HEK293T (cell line): ENCODE data around the gene PDCD6IP.
"Not testable (repeated sequence)": the region's sequence is repeated elsewhere in the genome, so short reads cannot be mapped to it uniquely, and the experiment has no call there.

ENCODE experiments used
- CTCF ChIA-PET: fragments of 350-600 bp; formaldehyde crosslinking; extraction: SDS; loops from one replicate; lab custom pipeline; 2021; ENCODE audit warnings: antibody characterized with exemption, inconsistent platforms; lab: Yijun Ruan, JAX
- POLR2A ChIA-PET: fragments of 350-600 bp; formaldehyde crosslinking; extraction: SDS; loops from one replicate; lab custom pipeline; 2020; ENCODE audit warnings: antibody characterized with exemption, inconsistent platforms; lab: Yijun Ruan, JAX
- DNase-seq: peaks from one replicate; pipeline ENCODE4 v3.0.0; 2012; ENCODE audit warnings: mixed read lengths; ENCODE audit errors: extremely low spot score
- ARNT ChIP-seq: fragments of 450-650 bp; IDR thresholded peaks from 2 replicates; pipeline ENCODE4 v1.6.1; 2017; ENCODE audit warnings: mild to moderate bottlenecking
- BHLHE40 ChIP-seq: fragments of 450-650 bp; IDR thresholded peaks from 2 replicates; pipeline ENCODE4 v1.6.1; 2016; ENCODE audit warnings: mild to moderate bottlenecking, moderate library complexity, borderline replicate concordance
- CTBP1 ChIP-seq: fragments of 450-650 bp; IDR thresholded peaks from 2 replicates; pipeline ENCODE4 v1.6.1; 2016; ENCODE audit warnings: borderline replicate concordance
- ELF4 ChIP-seq: fragments of 450-650 bp; IDR thresholded peaks from 2 replicates; pipeline ENCODE4 v1.6.1; 2017; ENCODE audit warnings: antibody characterized with exemption
- FOXA1 ChIP-seq: fragments of 450-650 bp; IDR thresholded peaks from 2 replicates; pipeline ENCODE4 v1.6.1; 2016; ENCODE audit warnings: mild to moderate bottlenecking
- FOXK2 ChIP-seq: fragments of 450-650 bp; IDR thresholded peaks from 2 replicates; pipeline ENCODE4 v1.6.1; 2016; ENCODE audit warnings: mild to moderate bottlenecking
- FOXM1 ChIP-seq: fragments of 450-650 bp; IDR thresholded peaks from 2 replicates; pipeline ENCODE4 v1.6.1; 2017; ENCODE audit warnings: mild to moderate bottlenecking, borderline replicate concordance
- HDGF ChIP-seq: fragments of 450-650 bp; IDR thresholded peaks from 2 replicates; pipeline ENCODE4 v1.6.1; 2017; ENCODE audit warnings: antibody characterized with exemption, borderline replicate concordance
- L3MBTL2 ChIP-seq: fragments of 450-650 bp; conservative IDR thresholded peaks from 2 replicates; pipeline ENCODE4 v1.6.1; 2016; ENCODE audit warnings: mild to moderate bottlenecking
- LEF1 ChIP-seq: fragments of 450-650 bp; IDR thresholded peaks from 2 replicates; pipeline ENCODE4 v1.6.1; 2017; ENCODE audit warnings: mild to moderate bottlenecking, borderline replicate concordance
- NFRKB ChIP-seq: fragments of 450-650 bp; IDR thresholded peaks from 2 replicates; pipeline ENCODE4 v1.6.1; 2016; ENCODE audit warnings: mild to moderate bottlenecking, moderate library complexity
- PKNOX1 ChIP-seq: fragments of 450-650 bp; IDR thresholded peaks from 2 replicates; pipeline ENCODE4 v1.6.1; 2016
- SP1 ChIP-seq: fragments of 450-650 bp; IDR thresholded peaks from 2 replicates; pipeline ENCODE4 v1.6.1; 2017
- SUZ12 ChIP-seq: fragments of 450-650 bp; IDR thresholded peaks from 2 replicates; pipeline ENCODE4 v1.6.1; 2016; ENCODE audit warnings: mild to moderate bottlenecking
- TARDBP ChIP-seq: fragments of 450-650 bp; IDR thresholded peaks from 2 replicates; pipeline ENCODE4 v1.6.1; 2016
- ZNF384 ChIP-seq: fragments of 450-650 bp; IDR thresholded peaks from 2 replicates; pipeline ENCODE4 v1.6.1; 2016

Gene PDCD6IP

DNA sequence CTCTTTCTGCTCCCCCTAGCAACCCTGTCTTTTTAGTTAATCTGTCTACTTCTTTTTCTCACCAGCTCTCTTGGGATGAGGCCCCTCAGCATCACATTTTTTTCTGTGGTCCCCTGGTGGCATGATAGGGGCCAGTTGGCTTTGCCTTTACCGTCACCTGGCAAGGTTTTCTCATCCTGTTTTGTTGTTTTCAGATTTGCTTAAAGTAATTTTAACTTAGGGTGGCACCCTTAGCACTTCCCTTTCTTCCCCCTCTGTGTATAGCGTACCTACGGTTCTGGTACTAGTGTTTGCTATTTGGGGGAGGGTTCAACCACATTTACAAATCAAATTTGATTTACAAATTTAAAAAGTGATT lies 35.6 kb downstream of the PDCD6IP start:
- POLR2A ChIA-PET = no interaction called here
- TF ChIP-seq ARNT (no peak), SUZ12 (no peak), TARDBP (no peak), FOXK2 (no peak)
- CTCF ChIA-PET = no interaction called here
- no peak for DNase-seq

GRCh38 chr3:33837182-33837581 lies 38.8 kb downstream of the PDCD6IP start:
- DNase-seq, POLR2A ChIA-PET, CTCF ChIA-PET: not testable (repeated sequence)

GRCh38 chr3:33839283-33839682 lies 40.9 kb downstream of the PDCD6IP start:
- CTCF ChIA-PET = no interaction called here
- no peak for DNase-seq
- POLR2A ChIA-PET = no interaction called here
- no peak for TF ChIP-seq SUZ12
- TF ChIP-seq TARDBP = no peak
- no peak for TF ChIP-seq PKNOX1
- TF ChIP-seq SP1 = no peak
- no peak for TF ChIP-seq LEF1
- no peak for TF ChIP-seq L3MBTL2
- TF ChIP-seq FOXA1 = no peak
- TF ChIP-seq NFRKB = no peak
- TF ChIP-seq ARNT = no peak
- no peak for TF ChIP-seq FOXK2

- TF ChIP-seq L3MBTL2 = no peak
- no peak for TF ChIP-seq CTBP1
- TF ChIP-seq HDGF = no peak
- no peak for DNase-seq
- ChIA-PET CTCF (no interaction called here), POLR2A (no interaction called here)
Measured at GRCh38 chr3:33840179-33840578, 41.7 kb downstream of the PDCD6IP start.

GRCh38 chr3:33848624-33849347 lies 50.4 kb downstream of the PDCD6IP start:
- CTCF ChIA-PET = no interaction called here

DNA sequence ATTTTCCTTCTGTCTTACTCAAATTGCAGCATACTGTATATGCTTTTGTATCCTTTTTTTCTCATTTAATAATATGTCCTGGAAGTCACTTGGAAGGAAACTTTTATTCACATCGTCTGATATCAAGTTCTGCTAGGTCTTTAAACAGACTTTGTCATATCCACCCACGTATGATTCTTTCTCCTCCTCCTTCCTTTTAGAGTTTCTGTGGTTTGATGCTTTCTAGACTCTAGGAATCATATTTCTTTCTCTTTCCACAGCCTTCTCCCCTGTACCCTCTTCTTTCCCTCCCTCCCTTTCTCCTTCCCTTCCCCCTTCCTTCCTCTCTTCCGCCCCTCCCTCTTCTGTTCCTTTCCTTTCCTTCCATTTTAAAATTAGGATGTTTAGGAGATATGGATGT lies 52.2 kb downstream of the PDCD6IP start:
- CTCF ChIA-PET, POLR2A ChIA-PET, DNase-seq: not testable (repeated sequence)

More at GRCh38 chr3:33848624-33849347, 50.4 kb downstream of the PDCD6IP start:
- POLR2A ChIA-PET = no interaction called here
- TF ChIP-seq FOXM1 = no peak
- TF ChIP-seq SUZ12 = no peak
- TF ChIP-seq ZNF384 = no peak
- TF ChIP-seq SP1 = no peak
- TF ChIP-seq BHLHE40 = no peak
- no peak for TF ChIP-seq ARNT
- no peak for TF ChIP-seq PKNOX1
- no peak for TF ChIP-seq ELF4
- no peak for TF ChIP-seq TARDBP
- TF ChIP-seq CTBP1 = no peak
- TF ChIP-seq L3MBTL2 = no peak
- TF ChIP-seq LEF1 = no peak
- no peak for TF ChIP-seq FOXK2
- no peak for TF ChIP-seq HDGF
- no peak for DNase-seq

DNA sequence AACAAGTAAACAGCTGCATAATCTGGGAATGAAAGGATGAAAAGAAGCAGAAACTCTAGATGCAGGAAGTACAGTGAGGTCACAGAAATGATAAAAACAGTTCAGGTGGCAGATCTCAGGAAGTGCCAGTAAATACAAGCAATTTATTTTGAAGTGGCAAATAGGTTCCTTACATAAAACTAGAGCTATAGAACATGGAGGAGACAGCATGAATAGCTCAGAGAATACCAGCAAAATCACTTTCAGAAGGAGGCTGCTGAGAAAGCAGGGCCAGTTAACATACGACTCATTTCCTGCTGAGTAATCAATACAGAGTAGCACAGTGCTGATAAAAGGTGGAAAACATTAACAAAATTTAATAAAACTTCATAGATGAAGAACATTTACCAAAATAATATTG lies 57.0 kb downstream of the PDCD6IP start:
- CTCF ChIA-PET, DNase-seq, POLR2A ChIA-PET: not testable (repeated sequence)

GRCh38 chr3:33855884-33856546 lies 57.6 kb downstream of the PDCD6IP start:
- ChIA-PET CTCF (no interaction called here), POLR2A (no interaction called here)
- DNase-seq = no peak
- TF ChIP-seq CTBP1 = no peak
- no peak for TF ChIP-seq HDGF
- TF ChIP-seq FOXA1 = no peak
- TF ChIP-seq LEF1 = no peak
- TF ChIP-seq PKNOX1 = no peak
- TF ChIP-seq SUZ12 = no peak
- no peak for TF ChIP-seq FOXM1
- no peak for TF ChIP-seq TARDBP
- no peak for TF ChIP-seq FOXK2
- no peak for TF ChIP-seq L3MBTL2
- no peak for TF ChIP-seq ZNF384
- no peak for TF ChIP-seq BHLHE40
- TF ChIP-seq NFRKB = no peak
- no peak for TF ChIP-seq ELF4
- TF ChIP-seq SP1 = no peak
- TF ChIP-seq ARNT = no peak

DNA sequence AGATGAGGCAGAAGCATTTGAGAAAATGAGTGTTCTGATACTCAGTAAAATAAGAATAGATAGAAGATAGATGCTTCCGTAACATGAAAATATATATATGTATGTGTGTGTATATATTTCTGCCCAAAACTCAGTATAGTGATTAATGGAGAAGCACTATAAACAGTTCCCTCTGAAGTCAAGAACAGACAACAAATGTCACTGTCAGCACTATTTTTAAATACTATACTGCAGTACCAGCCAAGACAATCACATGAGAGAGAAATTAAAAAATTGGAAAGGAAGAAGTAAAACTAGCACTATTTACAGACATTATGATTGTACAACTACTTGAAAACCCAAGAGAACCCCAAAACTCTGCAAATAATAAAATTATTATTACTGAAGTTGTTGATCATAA lies 59.3 kb downstream of the PDCD6IP start:
- CTCF ChIA-PET, DNase-seq, POLR2A ChIA-PET: not testable (repeated sequence)
